ENCODE data around the gene PTPRK.

Gene PTPRK

DNA sequence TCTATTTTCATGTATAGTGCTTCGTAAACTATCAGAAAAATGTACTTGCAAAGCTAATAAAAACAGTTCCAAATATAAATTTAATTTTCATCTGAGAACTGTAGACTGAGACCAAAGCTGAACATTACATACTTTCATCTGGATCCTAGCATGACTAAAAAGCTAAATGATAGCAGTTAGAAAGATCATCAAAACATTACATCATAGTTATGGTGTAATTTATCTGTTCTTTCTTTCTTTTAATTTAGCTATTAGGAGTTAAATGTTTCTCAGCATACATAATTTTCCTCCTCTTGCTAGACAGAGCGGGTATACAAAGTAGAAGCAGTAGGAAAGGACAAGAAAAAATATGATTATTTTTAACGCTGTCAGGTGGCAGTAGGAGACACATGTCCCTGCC lies 455.3 kb downstream of the PTPRK start:
- Histone ChIP-seq H3K27ac (no peak overlapping the region), H3K4me3 (ENCODE audit: low read depth, low read length) (no peak overlapping the region)

GRCh38 chr6:128064540-128064895 lies 455.9 kb downstream of the PTPRK start:
- DNase-seq, result no peak
- H3K9me3 ChIP-seq (ENCODE audit: severe bottlenecking), result no peaks in the 10 kb centered on the region
- H3K27ac ChIP-seq, result no peak overlapping the region
- H3K27me3 ChIP-seq (ENCODE audit: insufficient read depth, low read depth, severe bottlenecking), result no peaks in the 10 kb centered on the region
- no peak for TF ChIP-seq CTCF (IDR thresholded peaks at IDR 0.05; ENCODE audit: low read depth, low read length)
- H3K36me3 ChIP-seq, result no peaks in the 10 kb centered on the region
- H3K4me3 ChIP-seq (ENCODE audit: low read depth, low read length), result no peak overlapping the region

More for the DNA sequence above, 455.3 kb downstream of the PTPRK start:
- no peaks in the 10 kb centered on the region for H3K36me3 ChIP-seq
- no peaks in the 10 kb centered on the region for H3K27me3 ChIP-seq (ENCODE audit: insufficient read depth, low read depth, severe bottlenecking)
- DNase-seq, result no peak
- no peaks in the 10 kb centered on the region for H3K9me3 ChIP-seq (ENCODE audit: severe bottlenecking)
- TF ChIP-seq CTCF (IDR thresholded peaks at IDR 0.05; ENCODE audit: low read depth, low read length), result no peak

GRCh38 chr6:128063850-128064539 lies 456.4 kb downstream of the PTPRK start:
- Histone ChIP-seq H3K27me3 (ENCODE audit: insufficient read depth, low read depth, severe bottlenecking) (no peaks in the 10 kb centered on the region), H3K9me3 (ENCODE audit: severe bottlenecking) (no peaks in the 10 kb centered on the region), H3K27ac (no peak overlapping the region), H3K4me3 (ENCODE audit: low read depth, low read length) (no peak overlapping the region), H3K36me3 (no peaks in the 10 kb centered on the region)
- DNase-seq, result no peak
- no peak for TF ChIP-seq CTCF (IDR thresholded peaks at IDR 0.05; ENCODE audit: low read depth, low read length)

DNA sequence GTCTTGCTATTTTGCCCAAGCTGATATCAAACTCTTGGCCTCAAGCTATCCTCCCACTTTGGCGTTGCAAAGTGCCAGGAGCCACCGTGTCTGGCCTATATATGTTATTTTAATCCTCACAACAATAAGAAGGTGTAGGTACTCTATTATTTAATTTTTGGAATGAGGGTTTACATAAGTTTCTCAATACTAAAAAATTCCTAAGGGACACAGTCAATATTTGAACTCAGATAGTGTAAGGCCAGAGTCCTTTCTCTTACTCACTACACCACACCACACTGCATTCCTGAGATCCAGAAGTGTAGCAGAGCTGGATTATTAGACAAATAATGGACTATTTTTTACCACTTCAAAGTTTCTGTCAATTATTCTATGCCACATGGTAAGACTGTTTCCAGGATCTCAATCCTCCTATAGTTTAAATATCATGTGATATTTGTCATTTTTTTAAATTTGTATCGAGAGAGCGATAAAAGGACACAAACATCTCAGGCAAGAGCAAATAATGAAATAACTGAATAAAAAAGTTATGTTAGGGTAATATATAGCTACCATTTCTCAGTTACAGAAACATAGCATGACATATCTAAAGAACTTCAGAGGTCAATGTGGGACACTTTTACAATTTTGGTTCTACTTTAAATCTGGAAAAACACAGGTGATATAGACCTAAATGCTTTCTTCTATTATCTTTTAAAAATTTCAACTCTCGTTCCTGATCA lies 457.4 kb downstream of the PTPRK start:
- no peak for DNase-seq
- Histone ChIP-seq H3K4me3 (ENCODE audit: low read depth, low read length) (no peak overlapping the region), H3K27me3 (ENCODE audit: insufficient read depth, low read depth, severe bottlenecking) (no peaks in the 10 kb centered on the region), H3K36me3 (no peaks in the 10 kb centered on the region), H3K27ac (no peak overlapping the region), H3K9me3 (ENCODE audit: severe bottlenecking) (no peaks in the 10 kb centered on the region)
- no peak for TF ChIP-seq CTCF (IDR thresholded peaks at IDR 0.05; ENCODE audit: low read depth, low read length)

DNA sequence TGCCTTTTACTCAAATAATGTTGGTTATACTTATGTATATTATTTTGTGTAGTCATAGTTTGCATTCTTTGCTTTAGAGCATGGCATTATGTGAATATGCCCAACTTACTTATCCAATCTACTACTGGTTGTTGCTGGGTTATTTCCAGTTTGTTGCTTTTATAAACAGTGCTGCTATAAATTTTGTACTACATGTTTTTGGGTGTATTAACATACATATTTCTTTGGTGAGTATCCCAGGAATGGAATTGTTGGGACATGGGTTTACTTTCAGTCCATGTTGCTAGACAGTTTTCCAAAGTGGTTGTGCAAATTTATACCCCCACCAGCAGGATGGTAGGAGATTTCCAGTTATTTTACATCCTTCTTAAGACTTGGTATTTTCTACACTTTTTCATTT lies 462.5 kb downstream of the PTPRK start:
- DNase-seq, result no peak
- no peaks in the 10 kb centered on the region for H3K27me3 ChIP-seq (ENCODE audit: insufficient read depth, low read depth, severe bottlenecking)
- no peak overlapping the region for H3K27ac ChIP-seq

More for the DNA sequence above, 462.5 kb downstream of the PTPRK start:
- Histone ChIP-seq H3K4me3 (ENCODE audit: low read depth, low read length) (no peak overlapping the region), H3K36me3 (no peaks in the 10 kb centered on the region), H3K9me3 (ENCODE audit: severe bottlenecking) (no peaks in the 10 kb centered on the region)
- TF ChIP-seq CTCF (IDR thresholded peaks at IDR 0.05; ENCODE audit: low read depth, low read length), result no peak
